ENCODE data around the gene DRG2. TPM values are rescaled to one million over a fixed set of nuclear protein-coding genes. Genes with fewer than 3 reads are reported as not detected.

DRG2 gene
- polyA plus RNA-seq, 1 of the 3 experiments (the other 2 are of a cell fraction): 39.9 TPM

DNA sequence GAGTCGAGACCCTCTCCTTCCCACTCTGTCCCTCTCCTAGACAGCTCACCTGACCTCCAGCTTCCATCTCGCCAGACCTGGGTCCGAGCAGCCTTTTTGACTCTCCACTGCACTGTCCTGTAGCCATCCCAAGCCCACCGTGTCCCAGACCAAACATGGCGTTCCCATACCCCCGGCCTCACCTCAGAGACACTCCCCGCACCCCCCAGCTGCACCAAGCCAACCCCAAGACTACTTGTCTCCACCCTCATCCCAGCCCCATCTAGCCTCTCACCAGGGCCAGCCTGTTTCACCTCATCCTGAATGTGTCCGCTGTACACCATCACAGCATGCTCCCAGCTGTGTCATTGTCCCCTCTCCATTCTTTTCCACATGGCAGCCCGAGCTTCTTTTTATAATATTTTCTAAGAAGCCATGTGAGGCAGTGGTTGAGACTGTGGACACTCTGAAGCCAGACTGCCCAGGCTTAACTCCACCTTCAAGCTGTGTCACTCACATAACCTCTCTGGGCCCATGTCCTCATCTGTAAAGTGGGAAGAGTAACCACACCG, 22.3 kb downstream of the DRG2 start:
- Histone ChIP-seq H3K4me3 (ENCODE audit: low read depth in 2 of 2, low read length in 1 of 2) (no peak overlapping the region), H3K36me3 (replicated peaks in 1 of 2; ENCODE audit: control insufficient read depth in 1 of 2, insufficient read depth in 2 of 2, low read length in 1 of 2) (peaks cover 0 to 4% of the 10 kb centered on the region in 2 experiments), H3K9me3 (no peaks in the 10 kb centered on the region), H3K27me3 (ENCODE audit: insufficient read depth) (no peaks in the 10 kb centered on the region), H3K4me1 (ENCODE audit: control insufficient read depth in 1 of 2, insufficient read depth in 2 of 2, low read depth in 1 of 2, low read length in 1 of 2) (peaks cover 0 to 31% of the 10 kb centered on the region in 2 experiments; a peak in 1 of 4 replicates), H3K79me2 (ENCODE audit: insufficient read depth) (no peaks in the 10 kb centered on the region), H4K20me1 (ENCODE audit: insufficient read depth) (no peaks in the 10 kb centered on the region), H3K4me2 (no peak overlapping the region), H3F3A (replicated peaks; ENCODE audit: insufficient read depth) (no peaks in the 10 kb centered on the region), H3K9me2 (no peaks in the 10 kb centered on the region), H2AFZ (ENCODE audit: low read depth) (no peak overlapping the region), H3K9ac (no peak overlapping the region), H3K27ac (ENCODE audit: low read depth in 2 of 2, low read length in 1 of 2) (no peak overlapping the region)
- POLR2A ChIA-PET: no interaction called here
- 75% methylated on average over 9 of the region's 10 CpGs for WGBS (ENCODE audit: low lambda C conversion rate)
- DNase-seq: no peak
- CTCF ChIA-PET: interaction anchor here (0.6 to 1.0 kb wide), 2 partner anchors 30 to 77 kb away, joined by 3 read pairs; no protein-coding TSS in a partner anchor
- TF ChIP-seq RFX5 (IDR thresholded peaks at IDR 0.05; ENCODE audit: low read length) (no peak), CHD2 (IDR thresholded peaks at IDR 0.05; ENCODE audit: low read length, partially characterized antibody) (no peak), NRF1 (IDR thresholded peaks at IDR 0.05; ENCODE audit: low read depth, low read length) (no peak)

DNA sequence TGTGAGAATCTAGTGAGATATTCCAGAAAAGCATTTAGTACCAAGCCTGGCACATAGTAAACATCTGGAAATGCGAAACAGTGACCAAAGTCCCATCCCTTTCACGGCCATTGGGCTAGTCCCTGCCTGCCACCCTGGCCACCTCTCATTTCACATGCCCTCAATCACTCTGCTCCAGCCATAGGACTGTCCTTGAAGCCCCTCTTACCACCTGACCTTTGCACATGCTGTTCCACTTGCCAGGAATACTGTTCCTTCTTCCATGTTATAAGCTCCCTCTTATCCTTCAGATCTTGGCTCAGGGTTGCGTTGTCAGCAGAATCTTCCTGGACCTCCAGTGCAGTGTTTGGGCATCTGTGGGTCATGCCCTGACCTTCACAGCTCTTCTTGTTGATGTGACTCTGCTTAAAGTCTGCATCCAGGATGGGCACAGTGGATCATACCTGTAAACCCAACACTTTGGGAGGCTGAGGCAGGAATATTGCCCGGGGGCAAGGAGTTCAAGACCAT, 22.9 kb downstream of the DRG2 start:
- no peak overlapping the region for H2AFZ ChIP-seq (ENCODE audit: low read depth)
- no peak overlapping the region for H3K9ac ChIP-seq
- no peak for DNase-seq
- WGBS (ENCODE audit: low lambda C conversion rate): 73% methylated on average over 3 of the region's 4 CpGs
- TF ChIP-seq TCF12 (IDR thresholded peaks at IDR 0.05) (no peak), FOSL2 (IDR thresholded peaks at IDR 0.05; ENCODE audit: borderline replicate concordance, low read depth) (no peak), RAD21 (IDR thresholded peaks at IDR 0.05; ENCODE audit: low read length) (no peak), SIN3A (IDR thresholded peaks at IDR 0.05; ENCODE audit: borderline replicate concordance, low read depth, low read length) (no peak), RXRA (IDR thresholded peaks at IDR 0.05; ENCODE audit: borderline replicate concordance, low read depth) (no peak), TEAD4 (IDR thresholded peaks at IDR 0.05; ENCODE audit: borderline replicate concordance, insufficient read depth) (no peak), RFX5 (IDR thresholded peaks at IDR 0.05; ENCODE audit: low read length) (no peak), NFIC (IDR thresholded peaks at IDR 0.05; ENCODE audit: borderline replicate concordance) (no peak), EP300 (IDR thresholded peaks at IDR 0.05; ENCODE audit: borderline replicate concordance in 1 of 2, low read depth in 1 of 2, low read length in 1 of 2) (no peak), FOXM1 (IDR thresholded peaks at IDR 0.05; ENCODE audit: low read depth) (no peak), EZH2phosphoT487 (IDR thresholded peaks at IDR 0.05; ENCODE audit: borderline replicate concordance, low read depth) (no peak)
- TF ChIP-seq, protein P1, sequence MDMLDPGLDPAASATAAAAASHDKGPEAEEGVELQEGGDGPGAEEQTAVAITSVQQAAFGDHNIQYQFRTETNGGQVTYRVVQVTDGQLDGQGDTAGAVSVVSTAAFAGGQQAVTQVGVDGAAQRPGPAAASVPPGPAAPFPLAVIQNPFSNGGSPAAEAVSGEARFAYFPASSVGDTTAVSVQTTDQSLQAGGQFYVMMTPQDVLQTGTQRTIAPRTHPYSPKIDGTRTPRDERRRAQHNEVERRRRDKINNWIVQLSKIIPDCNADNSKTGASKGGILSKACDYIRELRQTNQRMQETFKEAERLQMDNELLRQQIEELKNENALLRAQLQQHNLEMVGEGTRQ (IDR thresholded peaks at IDR 0.05; ENCODE audit: borderline replicate concordance, low read depth, low read length): no peak
- TF ChIP-seq, protein P2, sequence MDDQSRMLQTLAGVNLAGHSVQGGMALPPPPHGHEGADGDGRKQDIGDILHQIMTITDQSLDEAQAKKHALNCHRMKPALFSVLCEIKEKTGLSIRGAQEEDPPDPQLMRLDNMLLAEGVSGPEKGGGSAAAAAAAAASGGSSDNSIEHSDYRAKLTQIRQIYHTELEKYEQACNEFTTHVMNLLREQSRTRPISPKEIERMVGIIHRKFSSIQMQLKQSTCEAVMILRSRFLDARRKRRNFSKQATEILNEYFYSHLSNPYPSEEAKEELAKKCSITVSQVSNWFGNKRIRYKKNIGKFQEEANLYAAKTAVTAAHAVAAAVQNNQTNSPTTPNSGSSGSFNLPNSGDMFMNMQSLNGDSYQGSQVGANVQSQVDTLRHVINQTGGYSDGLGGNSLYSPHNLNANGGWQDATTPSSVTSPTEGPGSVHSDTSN (IDR thresholded peaks at IDR 0.05): no peak
- TF ChIP-seq, protein P3, sequence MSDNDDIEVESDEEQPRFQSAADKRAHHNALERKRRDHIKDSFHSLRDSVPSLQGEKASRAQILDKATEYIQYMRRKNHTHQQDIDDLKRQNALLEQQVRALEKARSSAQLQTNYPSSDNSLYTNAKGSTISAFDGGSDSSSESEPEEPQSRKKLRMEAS (IDR thresholded peaks at IDR 0.05; ENCODE audit: low read depth): no peak
- TF ChIP-seq, protein P4, sequence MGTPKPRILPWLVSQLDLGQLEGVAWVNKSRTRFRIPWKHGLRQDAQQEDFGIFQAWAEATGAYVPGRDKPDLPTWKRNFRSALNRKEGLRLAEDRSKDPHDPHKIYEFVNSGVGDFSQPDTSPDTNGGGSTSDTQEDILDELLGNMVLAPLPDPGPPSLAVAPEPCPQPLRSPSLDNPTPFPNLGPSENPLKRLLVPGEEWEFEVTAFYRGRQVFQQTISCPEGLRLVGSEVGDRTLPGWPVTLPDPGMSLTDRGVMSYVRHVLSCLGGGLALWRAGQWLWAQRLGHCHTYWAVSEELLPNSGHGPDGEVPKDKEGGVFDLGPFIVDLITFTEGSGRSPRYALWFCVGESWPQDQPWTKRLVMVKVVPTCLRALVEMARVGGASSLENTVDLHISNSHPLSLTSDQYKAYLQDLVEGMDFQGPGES (IDR thresholded peaks at IDR 0.05; ENCODE audit: low read depth, low read length): no peak
- POLR2A ChIA-PET: no interaction called here
- H3K9me3 ChIP-seq: no peaks in the 10 kb centered on the region
- peaks cover 0 to 24% of the 10 kb centered on the region in 2 experiments; a peak in 1 of 4 replicates for H3K4me1 ChIP-seq (ENCODE audit: control insufficient read depth in 1 of 2, insufficient read depth in 2 of 2, low read depth in 1 of 2, low read length in 1 of 2)
- H3K27ac ChIP-seq (ENCODE audit: low read depth in 2 of 2, low read length in 1 of 2): no peak overlapping the region
- CTCF ChIA-PET: interaction anchor here (1.0 kb wide), 1 partner anchor 29 kb away, joined by 3 read pairs; no protein-coding TSS in a partner anchor
- H3K4me2 ChIP-seq: no peak overlapping the region
- no peaks in the 10 kb centered on the region for H3F3A ChIP-seq (replicated peaks; ENCODE audit: insufficient read depth)
- no peaks in the 10 kb centered on the region for H4K20me1 ChIP-seq (ENCODE audit: insufficient read depth)
- no peaks in the 10 kb centered on the region for H3K27me3 ChIP-seq (ENCODE audit: insufficient read depth)
- no peaks in the 10 kb centered on the region for H3K79me2 ChIP-seq (ENCODE audit: insufficient read depth)
- no peaks in the 10 kb centered on the region for H3K9me2 ChIP-seq
- peaks cover 0 to 2% of the 10 kb centered on the region in 2 experiments for H3K36me3 ChIP-seq (replicated peaks in 1 of 2; ENCODE audit: control insufficient read depth in 1 of 2, insufficient read depth in 2 of 2, low read length in 1 of 2)
- no peak overlapping the region for H3K4me3 ChIP-seq (ENCODE audit: low read depth in 2 of 2, low read length in 1 of 2)
